H1 (cell line): Measurements from ENCODE around the gene BTC. TPM values are rescaled to one million over a fixed set of nuclear protein-coding genes. Genes with fewer than 3 reads are reported as not detected.

Experiments
- CTCF ChIA-PET: fragments of 300-600 bp; sonication (Branson Sonifier 250); formaldehyde crosslinking; loops from one replicate; lab custom pipeline; 2021; ENCODE audit not compliant: partially characterized antibody; lab: Charles Lee
- POLR2A ChIA-PET: fragments of 300-600 bp; sonication (Branson Sonifier 250); formaldehyde crosslinking; loops from one replicate; lab custom pipeline; 2021; ENCODE audit warnings: inconsistent platforms; ENCODE audit not compliant: partially characterized antibody; lab: Charles Lee
- DNase-seq, 2 experiments: peaks; one replicate each; pipeline versions ENCODE4 v3.0.0 to v3.0.0-alpha.2; 2010 to 2022; ENCODE audit warnings: low spot score in 2 of 2, low read depth in 1 of 2, mixed read lengths in 1 of 2
- FAIRE-seq: peaks from 2 replicates; lab custom pipeline; 2011; peaks lifted over from hg19 to GRCh38; lab: Jason Lieb, UNC
- H2AFZ ChIP-seq: 2 replicates; pipeline ENCODE4 v1.8.1; 2012; ENCODE audit warnings: low read length, inconsistent platforms
- H2AK5ac ChIP-seq: 2 replicates; pipeline ENCODE4 v1.6.1; 2013; ENCODE audit warnings: low read depth, low read length
- H2BK120ac ChIP-seq: replicated peaks from 2 replicates; pipeline ENCODE3; 2013; ENCODE audit warnings: low read depth, low read length, inconsistent platforms
- H2BK12ac ChIP-seq: 2 replicates; pipeline ENCODE4 v1.6.1; 2013; ENCODE audit warnings: low read depth, low read length
- H2BK15ac ChIP-seq: 2 replicates; pipeline ENCODE4 v1.6.1; 2013; ENCODE audit warnings: low read length
- H2BK20ac ChIP-seq: 2 replicates; pipeline ENCODE4 v1.6.1; 2013; ENCODE audit warnings: low read length
- H2BK5ac ChIP-seq: 2 replicates; pipeline ENCODE4 v1.6.1; 2013; ENCODE audit warnings: low read depth, low read length
- H3K14ac ChIP-seq: 2 replicates; pipeline ENCODE4 v1.6.1; 2013; ENCODE audit warnings: inconsistent platforms; ENCODE audit not compliant: insufficient read length
- H3K18ac ChIP-seq: 2 replicates; pipeline ENCODE4 v1.6.1; 2013; ENCODE audit warnings: low read length; ENCODE audit errors: extremely low read depth
- H3K23ac ChIP-seq: 2 replicates; pipeline ENCODE4 v1.6.1; 2013; ENCODE audit warnings: inconsistent platforms; ENCODE audit not compliant: insufficient read length
- H3K23me2 ChIP-seq: 2 replicates; pipeline ENCODE4 v1.6.1; 2013; ENCODE audit warnings: low read depth, low read length
- H3K27ac ChIP-seq: 2 replicates; pipeline ENCODE4 v1.6.1; 2011; ENCODE audit warnings: low read depth, low read length, inconsistent platforms
- H3K27me3 ChIP-seq, 4 experiments: replicated peaks in 1 of 4; 1 replicate in 1 of 4; 2 replicates in 3 of 4; pipeline versions ENCODE4 v1.6.1 to v1.8.1; 2011 to 2013; ENCODE audit warnings: low read length in 3 of 4, mild to moderate bottlenecking in 3 of 4, inconsistent platforms in 2 of 4, mixed read lengths in 2 of 4, moderate library complexity in 1 of 4; ENCODE audit not compliant: control insufficient read depth in 3 of 4, insufficient read depth in 3 of 4; ENCODE audit errors: extremely low read depth in 1 of 4
- H3K36me3 ChIP-seq, 4 experiments: 2 replicates each; pipeline versions ENCODE4 v1.6.1 to v1.8.1; 2011 to 2013; ENCODE audit warnings: mild to moderate bottlenecking in 4 of 4, low read length in 3 of 4, moderate library complexity in 2 of 4, control low read depth in 1 of 4, inconsistent platforms in 1 of 4; ENCODE audit not compliant: insufficient read depth in 4 of 4, control insufficient read depth in 2 of 4
- H3K4ac ChIP-seq: replicated peaks from 2 replicates; pipeline ENCODE3; 2013; ENCODE audit warnings: low read length, low read depth, mixed read lengths, inconsistent platforms; ENCODE audit not compliant: insufficient read length
- H3K4me1 ChIP-seq, 4 experiments: replicated peaks in 1 of 4; 1 replicate in 1 of 4; 2 replicates in 3 of 4; pipeline versions ENCODE4 v1.6.1 to v1.8.1; 2011 to 2013; ENCODE audit warnings: low read length in 3 of 4, inconsistent platforms in 2 of 4, mixed read lengths in 1 of 4; ENCODE audit not compliant: insufficient read depth in 4 of 4, control insufficient read depth in 3 of 4
- H3K4me2 ChIP-seq, 2 experiments: 2 replicates each; pipeline versions ENCODE4 v1.6.1 to v1.8.1; 2011 to 2013; ENCODE audit warnings: low read depth in 2 of 2, low read length in 2 of 2, control low read depth in 1 of 2, inconsistent platforms in 1 of 2, mild to moderate bottlenecking in 1 of 2; ENCODE audit not compliant: insufficient read depth in 1 of 2
- H3K4me3 ChIP-seq, 4 experiments: fragments of 200-600, 300-600 bp in 1 of 4; sonication (generic), shearing (Covaris generic), sonication (Bioruptor Twin) in 1 of 4; 2 replicates each; pipeline versions ENCODE4 v1.5.1 to v1.8.1; 2011 to 2016; ENCODE audit warnings: low read length in 4 of 4, low read depth in 3 of 4, control low read depth in 2 of 4, inconsistent platforms in 2 of 4, mild to moderate bottlenecking in 2 of 4, mixed read lengths in 1 of 4, moderate library complexity in 1 of 4; ENCODE audit not compliant: insufficient read depth in 2 of 4; ENCODE audit errors: extremely low read depth in 1 of 4
- H3K56ac ChIP-seq: replicated peaks from 2 replicates; pipeline ENCODE3; 2013; ENCODE audit warnings: low read depth, mild to moderate bottlenecking, mixed read lengths, low read length, inconsistent platforms; ENCODE audit not compliant: insufficient read length
- H3K79me1 ChIP-seq: 2 replicates; pipeline ENCODE4 v1.6.1; 2013; ENCODE audit warnings: low read depth, low read length, control low read depth
- H3K79me2 ChIP-seq, 2 experiments: 2 replicates each; pipeline versions ENCODE4 v1.6.1 to v1.8.1; 2012 to 2013; ENCODE audit warnings: low read length in 2 of 2, mild to moderate bottlenecking in 2 of 2, inconsistent platforms in 1 of 2; ENCODE audit not compliant: insufficient read depth in 2 of 2, control insufficient read depth in 1 of 2
- H3K9ac ChIP-seq, 4 experiments: replicated peaks in 1 of 4; 1 replicate in 1 of 4; 2 replicates in 3 of 4; pipeline versions ENCODE4 v1.6.1 to v1.8.1; 2011 to 2013; ENCODE audit warnings: low read depth in 3 of 4, low read length in 3 of 4, control low read depth in 2 of 4, mild to moderate bottlenecking in 2 of 4, moderate library complexity in 2 of 4, inconsistent platforms in 1 of 4; ENCODE audit errors: extremely low read depth in 1 of 4
- H3K9me3 ChIP-seq, 2 experiments: 2 replicates each; pipeline versions ENCODE4 v1.6.1 to v1.8.1; 2012 to 2013; ENCODE audit warnings: mild to moderate bottlenecking in 2 of 2, moderate library complexity in 2 of 2, control low read depth in 1 of 2, inconsistent platforms in 1 of 2, low read depth in 1 of 2, low read length in 1 of 2, mixed read lengths in 1 of 2; ENCODE audit not compliant: insufficient read depth in 2 of 2
- H4K20me1 ChIP-seq, 2 experiments: replicated peaks in 1 of 2; 2 replicates each; pipeline versions ENCODE3 to v1.8.1; 2011 to 2013; ENCODE audit warnings: inconsistent platforms in 2 of 2, low read length in 2 of 2, mild to moderate bottlenecking in 1 of 2; ENCODE audit not compliant: insufficient read depth in 2 of 2, control insufficient read depth in 1 of 2
- H4K5ac ChIP-seq: 2 replicates; pipeline ENCODE4 v1.6.1; 2013; ENCODE audit warnings: low read length, low read depth, mixed read lengths, inconsistent platforms; ENCODE audit not compliant: insufficient read length
- H4K8ac ChIP-seq: 2 replicates; pipeline ENCODE4 v1.8.0; 2013; ENCODE audit warnings: mild to moderate bottlenecking, moderate library complexity, low read length, inconsistent platforms; ENCODE audit not compliant: insufficient read depth; ENCODE audit errors: extremely low read depth
- H4K91ac ChIP-seq: replicated peaks from 2 replicates; pipeline ENCODE3; 2013; ENCODE audit warnings: low read length, mixed read lengths, inconsistent platforms; ENCODE audit not compliant: insufficient read length
- CTCF ChIP-seq, 3 experiments: IDR thresholded peaks; 1 replicate in 2 of 3; 2 replicates in 1 of 3; pipeline versions ENCODE4 v1.5.1 to v1.6.1; 2011; ENCODE audit warnings: low read length in 3 of 3, mild to moderate bottlenecking in 3 of 3, inconsistent platforms in 2 of 3, low read depth in 1 of 3, moderate library complexity in 1 of 3; ENCODE audit not compliant: insufficient read depth in 1 of 3; ENCODE audit errors: control extremely low read depth in 1 of 3
- TAF1 ChIP-seq: IDR thresholded peaks from 2 replicates; pipeline ENCODE4 v1.6.1; 2011; ENCODE audit warnings: mild to moderate bottlenecking, low read depth, low read length
- whole genome bisulfite sequencing, 2 experiments: shearing (Covaris generic) in 1 of 2; methylation state at CpG; one replicate each; pipeline versions ENCODE4 v1.1.6 to v1.1.7; 2013 to 2015; ENCODE audit warnings: low lambda C conversion rate in 2 of 2, mixed read lengths in 2 of 2, inconsistent platforms in 1 of 2, low coverage in 1 of 2, missing lambda C conversion rate in 1 of 2; ENCODE audit not compliant: insufficient replicate concordance in 2 of 2, insufficient coverage in 1 of 2, insufficient read length in 1 of 2; ENCODE audit errors: extremely low coverage in 1 of 2, missing lambda C conversion rate in 1 of 2; 5-methylcytosine and 5-hydroxymethylcytosine counted together
- polyA plus RNA-seq, 7 experiments: library from polyadenylated mRNA; depleted of rRNA in 3 of 7; stranded (reverse) in 5 of 7; unstranded in 2 of 7; fragments of >200 nt in 5 of 7; fragments of 200-250 nt in 2 of 7; gene quantifications; 1 replicate in 5 of 7; 2 replicates in 1 of 7; 4 replicates in 1 of 7; pipeline versions ENCODE4 v1.2.1 to v1.2.3, GENCODE V29; 2011 to 2013; ENCODE audit warnings: missing spikeins in 2 of 7, mixed read lengths in 2 of 7
- total RNA-seq: library from RNA; stranded (reverse); fragmentation: NEBNext Ultra II Directional; extraction: Animal tissue kit (Norgen Biotek cat#: 25700); gene quantifications from 2 replicates; pipeline ENCODE4 v1.2.1, GENCODE V29; 2021

Gene BTC
- total and polyA plus RNA-seq, 2 of the 8 experiments (the other 6 are each of a cell fraction or from before 2014, with no cell fraction given) = 0.09 TPM; not detected in 1

- Histone ChIP-seq H3K23ac (no peak overlapping the region), H2BK120ac (no peak overlapping the region), H3K14ac (no peak overlapping the region), H4K91ac (no peak overlapping the region), H4K5ac (no peak overlapping the region)
- peak in 1 of 3 experiments; percentile 31; a peak in 1 of 4 replicates for TF ChIP-seq CTCF (IDR thresholded peaks at IDR 0.05; ENCODE audit: control extremely low read depth in 1 of 3, insufficient read depth in 1 of 3, low read depth in 1 of 3, low read length in 3 of 3)
- TF ChIP-seq TAF1 = no peak
- TF ChIP-seq, all 59 proteins: peak for 1
- no peak overlapping the region for H3K27ac ChIP-seq
- H2BK20ac ChIP-seq = no peak overlapping the region
- no peak overlapping the region for H3K56ac ChIP-seq
- H2BK5ac ChIP-seq = no peak overlapping the region
- H3K9me3 ChIP-seq = no peaks in the 10 kb centered on the region
- FAIRE-seq (no peak), DNase-seq (no peak)
- ChIA-PET CTCF (interaction anchor here (0.6 to 1.4 kb wide), 4 partner anchors 9 to 124 kb away, joined by 3 to 4 read pairs (median 3); no protein-coding TSS in a partner anchor), POLR2A (no interaction called here)
- no peak overlapping the region for H2BK12ac ChIP-seq
- H3K79me1 ChIP-seq = no peaks in the 10 kb centered on the region
- H3K36me3 ChIP-seq = no peaks in the 10 kb centered on the region
- no peaks in the 10 kb centered on the region for H3K4me1 ChIP-seq
- H2BK15ac ChIP-seq = no peak overlapping the region
- H3K18ac ChIP-seq = no peak overlapping the region
- H2AFZ ChIP-seq = no peak overlapping the region
- H3K4ac ChIP-seq = no peak overlapping the region
- no peak overlapping the region for H3K4me2 ChIP-seq
- no peaks in the 10 kb centered on the region for H3K79me2 ChIP-seq
- no peaks in the 10 kb centered on the region for H3K27me3 ChIP-seq
- H4K8ac ChIP-seq = no peak overlapping the region
- no peak overlapping the region for H2AK5ac ChIP-seq
- no peaks in the 10 kb centered on the region for H3K23me2 ChIP-seq
- H3K9ac ChIP-seq = no peak overlapping the region
- no peak overlapping the region for H3K4me3 ChIP-seq
- WGBS, 2 experiments = 84% methylated on average over 1 of the region's 1 CpG; no CpG with 5 or more reads in 1 of the 2 experiments
- H4K20me1 ChIP-seq = no peaks in the 10 kb centered on the region
These were observed 36.6 kb upstream of the BTC start for GRCh38 chr4:74830928-74831327.
